H1 (cell line): ENCODE data around the gene IFNL2. TPM values are rescaled to one million over a fixed set of nuclear protein-coding genes. Genes with fewer than 3 reads are reported as not detected.

Experiments used
- YY1 ChIP-seq: IDR thresholded peaks from 2 replicates; pipeline ENCODE4 v1.6.1; 2011; ENCODE audit warnings: low read depth, mild to moderate bottlenecking, low read length
- polyA plus RNA-seq, 7 experiments: library from polyadenylated mRNA; depleted of rRNA in 3 of 7; stranded (reverse) in 5 of 7; unstranded in 2 of 7; fragments of >200 nt in 5 of 7; fragments of 200-250 nt in 2 of 7; gene quantifications; 1 replicate in 5 of 7; 2 replicates in 1 of 7; 4 replicates in 1 of 7; pipeline versions ENCODE4 v1.2.1 to v1.2.3, GENCODE V29; 2011 to 2013; ENCODE audit warnings: missing spikeins in 2 of 7, mixed read lengths in 2 of 7
- total RNA-seq: library from RNA; stranded (reverse); fragmentation: NEBNext Ultra II Directional; extraction: Animal tissue kit (Norgen Biotek cat#: 25700); gene quantifications from 2 replicates; pipeline ENCODE4 v1.2.1, GENCODE V29; 2021

The IFNL2 gene
- total and polyA plus RNA-seq, 2 of the 8 experiments (the other 6 are each of a cell fraction or from before 2014, with no cell fraction given): not detected

DNA sequence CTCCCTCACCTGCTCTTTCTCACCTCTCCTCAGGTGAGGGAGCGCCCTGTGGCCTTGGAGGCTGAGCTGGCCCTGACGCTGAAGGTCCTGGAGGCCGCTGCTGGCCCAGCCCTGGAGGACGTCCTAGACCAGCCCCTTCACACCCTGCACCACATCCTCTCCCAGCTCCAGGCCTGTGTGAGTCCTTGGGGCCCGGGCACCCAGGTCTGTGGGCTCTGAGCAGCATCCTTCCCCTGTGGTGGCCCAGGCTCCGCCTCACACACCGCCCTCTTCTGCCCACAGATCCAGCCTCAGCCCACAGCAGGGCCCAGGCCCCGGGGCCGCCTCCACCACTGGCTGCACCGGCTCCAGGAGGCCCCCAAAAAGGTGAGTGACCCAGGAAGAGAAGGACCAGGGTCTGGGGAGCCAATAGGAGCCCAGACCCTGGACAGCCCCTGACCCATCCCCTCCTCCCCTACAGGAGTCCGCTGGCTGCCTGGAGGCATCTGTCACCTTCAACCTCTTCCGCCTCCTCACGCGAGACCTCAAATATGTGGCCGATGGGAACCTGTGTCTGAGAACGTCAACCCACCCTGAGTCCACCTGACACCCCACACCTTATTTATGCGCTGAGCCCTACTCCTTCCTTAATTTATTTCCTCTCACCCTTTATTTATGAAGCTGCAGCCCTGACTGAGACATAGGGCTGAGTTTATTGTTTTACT is 29.9 kb downstream of the IFNL2 start (continued):
- no peak for TF ChIP-seq YY1
